Glutamatergic neuron (in vitro differentiated cells): ENCODE data around the gene FGF18. TPM values are rescaled to one million over a fixed set of nuclear protein-coding genes. Genes with fewer than 3 reads are reported as not detected.
A peak's percentile ranks its signal among the peaks of the same experiment; 100 is the strongest.

Experiments
- DNase-seq: peaks from one replicate; pipeline ENCODE4 v3.0.0; 2022
- H3K27ac Mint-ChIP-seq: one replicate; pipeline ENCODE4 v1.8.0; 2020; ENCODE audit warnings: mild to moderate bottlenecking, mixed read lengths, inconsistent platforms; ENCODE audit not compliant: unreplicated experiment
- H3K27me3 Mint-ChIP-seq: one replicate; pipeline ENCODE4 v1.8.0; 2020; ENCODE audit warnings: mild to moderate bottlenecking, moderate library complexity, mixed read lengths, inconsistent platforms; ENCODE audit not compliant: unreplicated experiment
- H3K36me3 Mint-ChIP-seq: one replicate; pipeline ENCODE4 v1.8.0; 2020; ENCODE audit warnings: mild to moderate bottlenecking, mixed read lengths, inconsistent platforms; ENCODE audit not compliant: unreplicated experiment
- H3K4me1 Mint-ChIP-seq: one replicate; pipeline ENCODE4 v1.8.0; 2020; ENCODE audit warnings: mild to moderate bottlenecking, low read depth, mixed read lengths, inconsistent platforms; ENCODE audit not compliant: unreplicated experiment
- H3K4me3 Mint-ChIP-seq: one replicate; pipeline ENCODE4 v1.8.0; 2020; ENCODE audit warnings: mild to moderate bottlenecking, mixed read lengths, inconsistent platforms; ENCODE audit not compliant: unreplicated experiment
- H3K9me3 Mint-ChIP-seq: one replicate; pipeline ENCODE4 v1.8.0; 2020; ENCODE audit warnings: mild to moderate bottlenecking, moderate library complexity, mixed read lengths, inconsistent platforms; ENCODE audit not compliant: unreplicated experiment
- CTCF ChIP-seq: fragments of 200-600 bp; sonication (generic); IDR thresholded peaks from one replicate; pipeline ENCODE4 v1.5.0; 2021; ENCODE audit not compliant: partially characterized antibody, unreplicated experiment
- total RNA-seq: library from RNA; stranded (reverse); fragmentation: NEBNext Ultra II Directional; extraction: Animal tissue kit (Norgen Biotek cat#: 25700); gene quantifications from one replicate; pipeline ENCODE4 v1.2.1, GENCODE V29; 2021; ENCODE audit not compliant: unreplicated experiment

The FGF18 gene
- total RNA-seq, 1 donor from 2014 or later, result 26.3 TPM

GRCh38 chr5:171427318-171428167 is 8.1 kb downstream of the FGF18 start:
- H3K4me3 Mint-ChIP-seq, result no peak overlapping the region
- peaks cover 9% of the 10 kb centered on the region for H3K9me3 Mint-ChIP-seq
- peaks cover 31% of the 10 kb centered on the region for H3K4me1 Mint-ChIP-seq
- no peak for TF ChIP-seq CTCF
- no peaks in the 10 kb centered on the region for H3K36me3 Mint-ChIP-seq
- DNase-seq, result no peak
- peaks cover 2% of the 10 kb centered on the region for H3K27me3 Mint-ChIP-seq
- no peak overlapping the region for H3K27ac Mint-ChIP-seq

GRCh38 chr5:171428168-171428696 is 8.8 kb downstream of the FGF18 start:
- Mint-ChIP-seq H3K27ac (peak overlapping the region; percentile 43), H3K4me3 (peak overlapping the region; percentile 73)

GRCh38 chr5:171428809-171429542 is 9.5 kb downstream of the FGF18 start:
- no peaks in the 10 kb centered on the region for H3K36me3 Mint-ChIP-seq
- H3K27me3 Mint-ChIP-seq, result peaks cover 9% of the 10 kb centered on the region
- TF ChIP-seq CTCF, result no peak
- no peak for DNase-seq
- peaks cover 6% of the 10 kb centered on the region for H3K9me3 Mint-ChIP-seq
- peak overlapping the region; percentile 73 for H3K4me3 Mint-ChIP-seq
- H3K27ac Mint-ChIP-seq, result peak overlapping the region; percentile 59
- peaks cover 33% of the 10 kb centered on the region for H3K4me1 Mint-ChIP-seq

More at GRCh38 chr5:171428168-171428696, 8.8 kb downstream of the FGF18 start:
- DNase-seq, result no peak
- peaks cover 6% of the 10 kb centered on the region for H3K9me3 Mint-ChIP-seq
- peaks cover 5% of the 10 kb centered on the region for H3K27me3 Mint-ChIP-seq
- no peaks in the 10 kb centered on the region for H3K36me3 Mint-ChIP-seq
- peaks cover 30% of the 10 kb centered on the region for H3K4me1 Mint-ChIP-seq
- no peak for TF ChIP-seq CTCF

GRCh38 chr5:171429543-171429910 is 10.1 kb downstream of the FGF18 start:
- H3K4me3 Mint-ChIP-seq, result no peak overlapping the region
- H3K9me3 Mint-ChIP-seq, result peaks cover 6% of the 10 kb centered on the region
- peaks cover 9% of the 10 kb centered on the region for H3K27me3 Mint-ChIP-seq
- peaks cover 30% of the 10 kb centered on the region for H3K4me1 Mint-ChIP-seq
- H3K36me3 Mint-ChIP-seq, result no peaks in the 10 kb centered on the region
- TF ChIP-seq CTCF, result no peak
- no peak overlapping the region for H3K27ac Mint-ChIP-seq
- DNase-seq, result no peak
